AG04450 (cell line): ENCODE results near the gene FUCA1. TPM values are rescaled to one million over a fixed set of nuclear protein-coding genes. Genes with fewer than 3 reads are reported as not detected.
"Not testable (repeated sequence)": the region's sequence is repeated elsewhere in the genome, so short reads cannot be mapped to it uniquely, and the experiment has no call there.

Source experiments
- CTCF ChIA-PET: fragments of 300-600, 350-600 bp; formaldehyde crosslinking; extraction: SDS; loops from one replicate; lab custom pipeline; 2022; ENCODE audit warnings: antibody characterized with exemption, inconsistent platforms; lab: Charles Lee
- POLR2A ChIA-PET: fragments of 350-600 bp; formaldehyde crosslinking; extraction: SDS; loops from one replicate; lab custom pipeline; 2021; ENCODE audit warnings: antibody characterized with exemption, inconsistent platforms; lab: Yijun Ruan, JAX
- DNase-seq: peaks from one replicate; pipeline ENCODE4 v3.0.0-alpha.2; 2011; ENCODE audit warnings: low read depth, low spot score
- H3K27ac ChIP-seq: one replicate; pipeline ENCODE4 v1.5.1; 2012; ENCODE audit warnings: low read depth, low read length, control low read depth
- H3K27me3 ChIP-seq: one replicate; pipeline ENCODE4 v1.6.0; 2012; ENCODE audit warnings: low read length; ENCODE audit not compliant: control insufficient read depth, insufficient read depth
- H3K4me3 ChIP-seq: 2 replicates; pipeline ENCODE4 v1.5.1; 2011; ENCODE audit warnings: mild to moderate bottlenecking, low read depth, low read length, control low read depth
- H3K9me3 ChIP-seq: 2 replicates; pipeline ENCODE4 v1.5.1; 2012; ENCODE audit warnings: low read length; ENCODE audit not compliant: control insufficient read depth, insufficient read depth
- CTCF ChIP-seq: IDR thresholded peaks from 2 replicates; pipeline ENCODE4 v1.5.1; 2011; ENCODE audit warnings: low read depth, low read length, control low read depth, inconsistent platforms
- polyA plus RNA-seq: library from polyadenylated mRNA; depleted of rRNA; stranded (reverse); fragments of >200 nt; gene quantifications from 2 replicates; pipeline ENCODE4 v1.2.3, GENCODE V29; 2011

Gene FUCA1
- polyA plus RNA-seq, 1 experiment = 3.9 TPM

GRCh38 chr1:23827717-23828116 lies 40.4 kb downstream of the FUCA1 start:
- TF ChIP-seq CTCF = no peak
- no peak for DNase-seq
- Histone ChIP-seq H3K27ac (no peak overlapping the region), H3K4me3 (no peak overlapping the region), H3K9me3 (no peaks in the 10 kb centered on the region), H3K27me3 (no peaks in the 10 kb centered on the region)
- ChIA-PET CTCF (no interaction called here), POLR2A (interaction anchor here (0.5 to 0.7 kb wide), 2 partner anchors 11 to 14 kb away, joined by 3 to 6 read pairs; no protein-coding TSS in a partner anchor)

GRCh38 chr1:23826590-23826989 lies 41.5 kb downstream of the FUCA1 start:
- H3K27ac ChIP-seq, H3K4me3 ChIP-seq, H3K27me3 ChIP-seq, DNase-seq, H3K9me3 ChIP-seq, POLR2A ChIA-PET: not testable (repeated sequence)
- CTCF ChIA-PET = interaction anchor here (0.7 kb wide), 1 partner anchor 108 kb away, joined by 3 read pairs; no protein-coding TSS in a partner anchor

- Histone ChIP-seq H3K4me3 (no peak overlapping the region), H3K27ac (no peak overlapping the region), H3K27me3 (no peaks in the 10 kb centered on the region), H3K9me3 (no peaks in the 10 kb centered on the region)
- ChIA-PET POLR2A (interaction anchor here (0.5 to 1.5 kb wide), 17 partner anchors 12 to 661 kb away, joined by 3 to 6 read pairs (median 3); partner anchors contain the start of genes GALE and PNRC2), CTCF (interaction anchor here (0.7 kb wide), 1 partner anchor 38 kb away, joined by 5 read pairs; no protein-coding TSS in a partner anchor)
- DNase-seq = no peak
- TF ChIP-seq CTCF = no peak
Measured at GRCh38 chr1:23825762-23826522, 42.1 kb downstream of the FUCA1 start.

- Histone ChIP-seq H3K27me3 (no peaks in the 10 kb centered on the region), H3K9me3 (no peaks in the 10 kb centered on the region), H3K4me3 (peak within 1 kb of the TSS; percentile 95), H3K27ac (peak within 1 kb of the TSS; percentile 87)
- peak; percentile 50 for DNase-seq
- ChIA-PET POLR2A (interaction anchor here (0.5 to 1.5 kb wide), 21 partner anchors 12 to 694 kb away, joined by 3 to 6 read pairs (median 3); partner anchors contain the start of genes GALE and PNRC2), CTCF (interaction anchor here (0.7 to 1.9 kb wide), 5 partner anchors 14 to 53 kb away, joined by 3 to 6 read pairs (median 4); no protein-coding TSS in a partner anchor)
- no peak for TF ChIP-seq CTCF
Measured at GRCh38 chr1:23825076-23825761, 42.9 kb downstream of the FUCA1 start, which contains the start of gene HMGCL. HMGCL (minus strand) TSS chr1:23825429; CDS start chr1:23825415, 14 bp downstream.

- CTCF ChIA-PET = interaction anchor here (0.6 to 1.9 kb wide), 6 partner anchors 13 to 193 kb away, joined by 3 to 6 read pairs (median 4); no protein-coding TSS in a partner anchor
- Histone ChIP-seq H3K9me3 (no peaks in the 10 kb centered on the region), H3K27me3 (no peaks in the 10 kb centered on the region), H3K27ac (peak overlapping the region; percentile 87), H3K4me3 (peak overlapping the region; percentile 95)
- DNase-seq = no peak
- no peak for TF ChIP-seq CTCF
- POLR2A ChIA-PET = interaction anchor here (0.6 to 1.5 kb wide), 10 partner anchors 18 to 693 kb away, joined by 3 to 6 read pairs (median 3); partner anchors contain the start of genes GALE and PNRC2
Measured at GRCh38 chr1:23824711-23825075, 43.4 kb downstream of the FUCA1 start.
